ENCODE results near the gene BCL3. TPM values are rescaled to one million over a fixed set of nuclear protein-coding genes. Genes with fewer than 3 reads are reported as not detected.

The BCL3 gene
- total and polyA plus RNA-seq, 3 donors from 2014 or later: 15.5 to 38.1 (median 31.7) TPM

- DNase-seq: no peak
- no peaks in the 10 kb centered on the region for H3K27me3 ChIP-seq
- WGBS, 2 donors: 91% methylated on average over 23 to 28 of the region's 28 CpGs
- no peaks in the 10 kb centered on the region for H3K36me3 ChIP-seq (ENCODE audit: low read depth, missing control alignments)
- intact Hi-C loops (cut with DNase I; ENCODE audit: low total_unique reads): no loop called here
- H3K9me3 ChIP-seq: no peaks in the 10 kb centered on the region
- no peak for TF ChIP-seq POLR2A (IDR thresholded peaks at IDR 0.05)
- TF ChIP-seq, protein P1, sequence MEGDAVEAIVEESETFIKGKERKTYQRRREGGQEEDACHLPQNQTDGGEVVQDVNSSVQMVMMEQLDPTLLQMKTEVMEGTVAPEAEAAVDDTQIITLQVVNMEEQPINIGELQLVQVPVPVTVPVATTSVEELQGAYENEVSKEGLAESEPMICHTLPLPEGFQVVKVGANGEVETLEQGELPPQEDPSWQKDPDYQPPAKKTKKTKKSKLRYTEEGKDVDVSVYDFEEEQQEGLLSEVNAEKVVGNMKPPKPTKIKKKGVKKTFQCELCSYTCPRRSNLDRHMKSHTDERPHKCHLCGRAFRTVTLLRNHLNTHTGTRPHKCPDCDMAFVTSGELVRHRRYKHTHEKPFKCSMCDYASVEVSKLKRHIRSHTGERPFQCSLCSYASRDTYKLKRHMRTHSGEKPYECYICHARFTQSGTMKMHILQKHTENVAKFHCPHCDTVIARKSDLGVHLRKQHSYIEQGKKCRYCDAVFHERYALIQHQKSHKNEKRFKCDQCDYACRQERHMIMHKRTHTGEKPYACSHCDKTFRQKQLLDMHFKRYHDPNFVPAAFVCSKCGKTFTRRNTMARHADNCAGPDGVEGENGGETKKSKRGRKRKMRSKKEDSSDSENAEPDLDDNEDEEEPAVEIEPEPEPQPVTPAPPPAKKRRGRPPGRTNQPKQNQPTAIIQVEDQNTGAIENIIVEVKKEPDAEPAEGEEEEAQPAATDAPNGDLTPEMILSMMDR (IDR thresholded peaks at IDR 0.05): no peak
- H3K27ac ChIP-seq: no peak overlapping the region
- no peaks in the 10 kb centered on the region for H3K4me1 ChIP-seq
- no peak overlapping the region for H3K4me3 ChIP-seq
Observed at GRCh38 chr19:44703336-44704078, 45.0 kb upstream of the BCL3 start.

DNA sequence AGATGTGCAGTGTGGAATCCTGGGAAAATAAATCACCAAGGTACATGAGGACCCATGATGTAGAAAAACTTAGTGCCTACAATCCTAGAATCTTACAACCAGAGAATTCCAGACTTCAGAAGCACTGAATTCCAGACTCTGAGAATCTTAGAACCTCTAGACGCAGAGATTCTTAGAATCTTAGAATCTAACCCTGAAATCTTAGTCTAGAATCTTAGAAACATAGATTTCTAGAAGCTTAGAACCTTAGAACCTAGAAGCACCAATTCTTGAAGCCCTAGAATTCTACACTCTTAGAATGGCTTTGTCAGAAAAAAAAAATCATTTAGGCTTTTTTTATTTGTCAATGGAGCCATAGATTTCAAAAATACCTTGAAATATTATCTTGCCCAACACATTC lies 43.5 kb upstream of the BCL3 start:
- WGBS, 2 donors: 80 to 97% methylated on average over 1 of the region's 1 CpG
- Histone ChIP-seq H3K9me3 (no peaks in the 10 kb centered on the region), H3K27me3 (no peaks in the 10 kb centered on the region), H3K4me1 (no peaks in the 10 kb centered on the region), H3K36me3 (ENCODE audit: low read depth, missing control alignments) (no peaks in the 10 kb centered on the region), H3K27ac (no peak overlapping the region), H3K4me3 (no peak overlapping the region)
- TF ChIP-seq POLR2A (IDR thresholded peaks at IDR 0.05): no peak
- TF ChIP-seq, protein P1 (IDR thresholded peaks at IDR 0.05): no peak
- intact Hi-C loops (cut with DNase I; ENCODE audit: low total_unique reads): no loop called here
- no peak for DNase-seq

DNA sequence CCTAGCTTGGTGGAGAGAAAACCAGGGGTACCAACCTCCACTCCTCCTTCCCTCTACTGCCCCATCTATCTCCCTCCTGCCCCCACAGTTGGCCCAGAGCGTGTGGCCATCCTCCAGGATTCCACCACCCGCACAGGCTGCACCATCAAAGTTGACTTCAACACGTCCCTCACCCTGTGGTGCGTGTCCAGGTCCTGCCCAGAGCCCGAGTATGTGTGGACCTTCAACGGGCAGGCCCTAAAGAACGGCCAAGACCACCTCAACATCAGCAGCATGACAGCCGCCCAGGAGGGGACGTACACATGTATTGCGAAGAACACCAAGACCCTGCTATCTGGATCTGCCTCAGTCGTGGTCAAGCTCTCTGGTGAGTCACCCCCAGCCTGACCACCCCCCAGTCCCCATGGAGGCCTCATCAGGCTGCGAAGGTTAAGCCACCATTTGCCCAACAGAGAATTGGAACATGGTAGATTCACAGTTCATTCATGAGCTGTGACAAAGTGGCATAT lies 43.0 kb upstream of the BCL3 start:
- H3K27me3 ChIP-seq: no peaks in the 10 kb centered on the region
- H3K4me3 ChIP-seq: no peak overlapping the region
- H3K4me1 ChIP-seq: no peaks in the 10 kb centered on the region
- H3K27ac ChIP-seq: no peak overlapping the region
- no peak for TF ChIP-seq POLR2A (IDR thresholded peaks at IDR 0.05)
- TF ChIP-seq, protein P1 (IDR thresholded peaks at IDR 0.05): no peak
- no peaks in the 10 kb centered on the region for H3K9me3 ChIP-seq
- 95 to 97% methylated on average over 11 to 12 of the region's 12 CpGs for WGBS, 2 donors
- DNase-seq: no peak
- intact Hi-C loops (cut with DNase I; ENCODE audit: low total_unique reads): no loop called here
- no peaks in the 10 kb centered on the region for H3K36me3 ChIP-seq (ENCODE audit: low read depth, missing control alignments)

DNA sequence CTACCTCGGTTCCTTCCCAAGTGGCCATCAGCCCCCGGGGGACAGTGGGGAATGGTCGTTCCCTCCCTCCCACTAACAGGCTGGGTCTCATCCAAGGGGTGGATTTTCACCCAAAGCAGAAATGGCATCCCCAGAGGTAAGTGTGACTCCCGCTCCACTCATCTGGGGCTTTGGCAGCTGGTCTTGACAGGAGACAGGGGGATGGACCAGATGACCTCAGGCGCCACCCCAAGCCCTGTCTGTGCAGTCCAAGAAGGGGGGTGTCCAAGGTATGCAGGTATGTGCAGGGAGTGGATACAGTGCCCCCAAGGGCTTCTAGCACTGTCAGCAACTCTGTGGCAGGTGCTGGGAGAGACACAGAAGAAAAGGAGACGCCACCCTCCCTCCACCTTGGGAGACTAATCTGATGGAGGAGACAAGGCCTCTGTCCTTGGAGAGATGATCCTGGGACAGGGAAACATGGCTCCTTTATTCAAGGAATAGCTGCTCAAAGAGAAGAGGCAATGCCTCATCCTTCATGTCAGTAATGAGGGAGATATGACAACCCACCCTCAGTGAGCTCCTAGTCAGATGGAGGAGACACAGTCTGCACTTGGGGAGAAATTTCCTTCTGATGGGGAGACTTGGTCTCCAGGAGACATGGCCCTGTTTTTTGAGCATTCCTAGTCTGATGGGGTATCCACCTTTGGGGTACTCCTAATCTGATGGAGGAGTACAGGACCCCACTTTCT lies 41.8 kb upstream of the BCL3 start:
- DNase-seq: no peak
- Histone ChIP-seq H3K9me3 (no peaks in the 10 kb centered on the region), H3K4me3 (no peak overlapping the region), H3K4me1 (no peaks in the 10 kb centered on the region), H3K36me3 (ENCODE audit: low read depth, missing control alignments) (no peaks in the 10 kb centered on the region), H3K27ac (no peak overlapping the region), H3K27me3 (no peaks in the 10 kb centered on the region)
- intact Hi-C loops (cut with DNase I; ENCODE audit: low total_unique reads): no loop called here
- 84 to 92% methylated on average over 3 to 6 of the region's 6 CpGs for WGBS, 2 donors
- no peak for TF ChIP-seq POLR2A (IDR thresholded peaks at IDR 0.05)
- TF ChIP-seq, protein P1 (IDR thresholded peaks at IDR 0.05): no peak

Data from testis (tissue), 3 donors.